ENCODE results near the gene ANKRD13B. TPM values are rescaled to one million over a fixed set of nuclear protein-coding genes. Genes with fewer than 3 reads are reported as not detected.

The ANKRD13B gene
- total RNA-seq, 1 experiment from 2014 or later = 45.5 TPM

GRCh38 chr17:29593591-29594518 lies 923 bp downstream of the ANKRD13B start (continued):
- TF ChIP-seq, protein P1, sequence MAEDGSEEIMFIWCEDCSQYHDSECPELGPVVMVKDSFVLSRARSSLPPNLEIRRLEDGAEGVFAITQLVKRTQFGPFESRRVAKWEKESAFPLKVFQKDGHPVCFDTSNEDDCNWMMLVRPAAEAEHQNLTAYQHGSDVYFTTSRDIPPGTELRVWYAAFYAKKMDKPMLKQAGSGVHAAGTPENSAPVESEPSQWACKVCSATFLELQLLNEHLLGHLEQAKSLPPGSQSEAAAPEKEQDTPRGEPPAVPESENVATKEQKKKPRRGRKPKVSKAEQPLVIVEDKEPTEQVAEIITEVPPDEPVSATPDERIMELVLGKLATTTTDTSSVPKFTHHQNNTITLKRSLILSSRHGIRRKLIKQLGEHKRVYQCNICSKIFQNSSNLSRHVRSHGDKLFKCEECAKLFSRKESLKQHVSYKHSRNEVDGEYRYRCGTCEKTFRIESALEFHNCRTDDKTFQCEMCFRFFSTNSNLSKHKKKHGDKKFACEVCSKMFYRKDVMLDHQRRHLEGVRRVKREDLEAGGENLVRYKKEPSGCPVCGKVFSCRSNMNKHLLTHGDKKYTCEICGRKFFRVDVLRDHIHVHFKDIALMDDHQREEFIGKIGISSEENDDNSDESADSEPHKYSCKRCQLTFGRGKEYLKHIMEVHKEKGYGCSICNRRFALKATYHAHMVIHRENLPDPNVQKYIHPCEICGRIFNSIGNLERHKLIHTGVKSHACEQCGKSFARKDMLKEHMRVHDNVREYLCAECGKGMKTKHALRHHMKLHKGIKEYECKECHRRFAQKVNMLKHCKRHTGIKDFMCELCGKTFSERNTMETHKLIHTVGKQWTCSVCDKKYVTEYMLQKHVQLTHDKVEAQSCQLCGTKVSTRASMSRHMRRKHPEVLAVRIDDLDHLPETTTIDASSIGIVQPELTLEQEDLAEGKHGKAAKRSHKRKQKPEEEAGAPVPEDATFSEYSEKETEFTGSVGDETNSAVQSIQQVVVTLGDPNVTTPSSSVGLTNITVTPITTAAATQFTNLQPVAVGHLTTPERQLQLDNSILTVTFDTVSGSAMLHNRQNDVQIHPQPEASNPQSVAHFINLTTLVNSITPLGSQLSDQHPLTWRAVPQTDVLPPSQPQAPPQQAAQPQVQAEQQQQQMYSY (CRISPR knock-in tag; IDR thresholded peaks at IDR 0.05) = peak; percentile 50; the same call in 1 of the 2 replicates
- TF ChIP-seq IRF2 (CRISPR knock-in tag; IDR thresholded peaks at IDR 0.05; ENCODE audit: borderline replicate concordance, low read depth) (peak; percentile 73; the same call in 1 of the 2 replicates), EMX1 (CRISPR knock-in tag; IDR thresholded peaks at IDR 0.05) (no peak), KAT7 (CRISPR knock-in tag; IDR thresholded peaks at IDR 0.05; ENCODE audit: borderline replicate concordance) (no peak), JUN (CRISPR knock-in tag; IDR thresholded peaks at IDR 0.05) (peak; percentile 98), HMGXB4 (CRISPR knock-in tag; IDR thresholded peaks at IDR 0.05) (peak; percentile 5; the same call in 1 of the 2 replicates), ZNF416 (CRISPR knock-in tag; IDR thresholded peaks at IDR 0.05) (no peak), TCF7 (CRISPR knock-in tag; IDR thresholded peaks at IDR 0.05; ENCODE audit: low read depth) (peak; percentile 95), CTCF (IDR thresholded peaks at IDR 0.05) (no peak), GRHL2 (CRISPR knock-in tag; IDR thresholded peaks at IDR 0.05; ENCODE audit: insufficient replicate concordance, severe bottlenecking) (no peak), USF2 (CRISPR knock-in tag; IDR thresholded peaks at IDR 0.05) (no peak; the same call in 1 of the 2 replicates), ZNF423 (CRISPR knock-in tag; IDR thresholded peaks at IDR 0.05) (no peak), ZNF121 (CRISPR knock-in tag; IDR thresholded peaks at IDR 0.05) (no peak), ZSCAN18 (CRISPR knock-in tag; IDR thresholded peaks at IDR 0.05) (no peak), MAX (CRISPR knock-in tag; IDR thresholded peaks at IDR 0.05) (peak; percentile 68; the same call in 1 of the 2 replicates), TEAD4 (CRISPR knock-in tag; IDR thresholded peaks at IDR 0.05) (peak; percentile 93), ZNF671 (CRISPR knock-in tag; IDR thresholded peaks at IDR 0.05) (no peak), ZNF512 (CRISPR knock-in tag; IDR thresholded peaks at IDR 0.05; ENCODE audit: borderline replicate concordance) (no peak), ETV6 (CRISPR knock-in tag; IDR thresholded peaks at IDR 0.05) (no peak)
- TF ChIP-seq, protein P2, sequence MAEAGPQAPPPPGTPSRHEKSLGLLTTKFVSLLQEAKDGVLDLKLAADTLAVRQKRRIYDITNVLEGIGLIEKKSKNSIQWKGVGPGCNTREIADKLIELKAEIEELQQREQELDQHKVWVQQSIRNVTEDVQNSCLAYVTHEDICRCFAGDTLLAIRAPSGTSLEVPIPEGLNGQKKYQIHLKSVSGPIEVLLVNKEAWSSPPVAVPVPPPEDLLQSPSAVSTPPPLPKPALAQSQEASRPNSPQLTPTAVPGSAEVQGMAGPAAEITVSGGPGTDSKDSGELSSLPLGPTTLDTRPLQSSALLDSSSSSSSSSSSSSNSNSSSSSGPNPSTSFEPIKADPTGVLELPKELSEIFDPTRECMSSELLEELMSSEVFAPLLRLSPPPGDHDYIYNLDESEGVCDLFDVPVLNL (CRISPR knock-in tag; IDR thresholded peaks at IDR 0.05; ENCODE audit: borderline replicate concordance, low read depth) = 0 out of 2 replicates have a peak, but pooled peaks have one; percentile 58
- TF ChIP-seq, protein P3, sequence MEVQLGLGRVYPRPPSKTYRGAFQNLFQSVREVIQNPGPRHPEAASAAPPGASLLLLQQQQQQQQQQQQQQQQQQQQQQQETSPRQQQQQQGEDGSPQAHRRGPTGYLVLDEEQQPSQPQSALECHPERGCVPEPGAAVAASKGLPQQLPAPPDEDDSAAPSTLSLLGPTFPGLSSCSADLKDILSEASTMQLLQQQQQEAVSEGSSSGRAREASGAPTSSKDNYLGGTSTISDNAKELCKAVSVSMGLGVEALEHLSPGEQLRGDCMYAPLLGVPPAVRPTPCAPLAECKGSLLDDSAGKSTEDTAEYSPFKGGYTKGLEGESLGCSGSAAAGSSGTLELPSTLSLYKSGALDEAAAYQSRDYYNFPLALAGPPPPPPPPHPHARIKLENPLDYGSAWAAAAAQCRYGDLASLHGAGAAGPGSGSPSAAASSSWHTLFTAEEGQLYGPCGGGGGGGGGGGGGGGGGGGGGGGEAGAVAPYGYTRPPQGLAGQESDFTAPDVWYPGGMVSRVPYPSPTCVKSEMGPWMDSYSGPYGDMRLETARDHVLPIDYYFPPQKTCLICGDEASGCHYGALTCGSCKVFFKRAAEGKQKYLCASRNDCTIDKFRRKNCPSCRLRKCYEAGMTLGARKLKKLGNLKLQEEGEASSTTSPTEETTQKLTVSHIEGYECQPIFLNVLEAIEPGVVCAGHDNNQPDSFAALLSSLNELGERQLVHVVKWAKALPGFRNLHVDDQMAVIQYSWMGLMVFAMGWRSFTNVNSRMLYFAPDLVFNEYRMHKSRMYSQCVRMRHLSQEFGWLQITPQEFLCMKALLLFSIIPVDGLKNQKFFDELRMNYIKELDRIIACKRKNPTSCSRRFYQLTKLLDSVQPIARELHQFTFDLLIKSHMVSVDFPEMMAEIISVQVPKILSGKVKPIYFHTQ (CRISPR knock-in tag; IDR thresholded peaks at IDR 0.05) = no peak

Data from WTC11 (cell line).